SK-N-SH (cell line): ENCODE measurements around the gene SSTR5. TPM values are rescaled to one million over a fixed set of nuclear protein-coding genes. Genes with fewer than 3 reads are reported as not detected.

ENCODE experiments used
- CTCF ChIA-PET: fragments of 300-600, 350-600 bp; formaldehyde crosslinking; extraction: SDS; loops from one replicate; lab custom pipeline; 2021; lab: Yijun Ruan, JAX
- POLR2A ChIA-PET: fragments of 350-600 bp; sonication (Branson Sonifier 250); formaldehyde crosslinking; extraction: SDS; loops from one replicate; lab custom pipeline; 2020; ENCODE audit warnings: antibody characterized with exemption, inconsistent platforms; lab: Yijun Ruan, JAX
- DNase-seq: peaks from one replicate; pipeline ENCODE4 v3.0.0; 2012
- H2AFZ ChIP-seq: fragments of 200-600 bp; sonication (generic); 2 replicates; pipeline ENCODE4 v1.8.1; 2016; ENCODE audit warnings: antibody characterized with exemption, mild to moderate bottlenecking, low read depth
- H3F3A ChIP-seq: fragments of 200-600 bp; sonication (generic); replicated peaks from 2 replicates; pipeline ENCODE3; 2016; ENCODE audit warnings: antibody characterized with exemption, mild to moderate bottlenecking; ENCODE audit not compliant: insufficient read depth
- H3K27ac ChIP-seq, 2 experiments: fragments of 200-500 bp in 1 of 2; fragments of 200-600 bp in 1 of 2; sonication (Bioruptor generic) in 1 of 2; sonication (generic), shearing (Covaris generic) in 1 of 2; 2 replicates each; pipeline versions ENCODE4 v1.5.1 to v1.6.1; 2014 to 2016; ENCODE audit warnings: low read depth in 2 of 2, inconsistent platforms in 1 of 2, low read length in 1 of 2, mild to moderate bottlenecking in 1 of 2, mixed read lengths in 1 of 2
- H3K27me3 ChIP-seq: fragments of 200-600 bp; sonication (generic), shearing (Covaris generic); 2 replicates; pipeline ENCODE4 v1.6.1; 2016; ENCODE audit warnings: mixed run types; ENCODE audit not compliant: insufficient read depth
- H3K36me3 ChIP-seq, 2 experiments: fragments of 200-500 bp in 1 of 2; fragments of 200-600 bp in 1 of 2; sonication (Bioruptor generic) in 1 of 2; sonication (generic) in 1 of 2; replicated peaks in 1 of 2; 2 replicates each; pipeline versions ENCODE3 to v1.5.1; 2014 to 2016; ENCODE audit warnings: low read length in 1 of 2, mild to moderate bottlenecking in 1 of 2; ENCODE audit not compliant: insufficient read depth in 2 of 2, control insufficient read depth in 1 of 2
- H3K4me1 ChIP-seq, 2 experiments: fragments of 200-500 bp in 1 of 2; fragments of 200-600 bp in 1 of 2; sonication (Bioruptor generic) in 1 of 2; sonication (generic), shearing (Covaris generic) in 1 of 2; 2 replicates each; pipeline versions ENCODE4 v1.5.1 to v1.6.1; 2014 to 2016; ENCODE audit warnings: low read depth in 1 of 2, low read length in 1 of 2, mixed run types in 1 of 2; ENCODE audit not compliant: insufficient read depth in 2 of 2, control insufficient read depth in 1 of 2
- H3K4me2 ChIP-seq: fragments of 200-600 bp; sonication (generic), shearing (Covaris generic); 2 replicates; pipeline ENCODE4 v1.6.1; 2017; ENCODE audit warnings: mixed run types
- H3K4me3 ChIP-seq, 2 experiments: fragments of 200-500 bp in 1 of 2; fragments of 200-600 bp in 1 of 2; sonication (Bioruptor generic) in 1 of 2; sonication (generic), shearing (Covaris generic) in 1 of 2; 2 replicates each; pipeline versions ENCODE4 v1.5.1 to v1.8.1; 2014 to 2016; ENCODE audit warnings: low read depth in 2 of 2, inconsistent platforms in 1 of 2, low read length in 1 of 2, mild to moderate bottlenecking in 1 of 2, mixed read lengths in 1 of 2, moderate library complexity in 1 of 2
- H3K79me2 ChIP-seq: fragments of 200-600 bp; sonication (generic); 2 replicates; pipeline ENCODE4 v1.8.1; 2017; ENCODE audit warnings: mild to moderate bottlenecking; ENCODE audit not compliant: insufficient read depth
- H3K9ac ChIP-seq: fragments of 200-600 bp; sonication (generic); 2 replicates; pipeline ENCODE4 v1.6.1; 2017; ENCODE audit warnings: mixed run types
- H3K9me2 ChIP-seq: fragments of 200-600 bp; sonication (generic); 2 replicates; pipeline ENCODE4 v1.6.1; 2017; ENCODE audit warnings: mixed run types
- H3K9me3 ChIP-seq: fragments of 200-600 bp; sonication (generic); 2 replicates; pipeline ENCODE4 v1.6.1; 2017; ENCODE audit warnings: mixed run types, mild to moderate bottlenecking, moderate library complexity
- H4K20me1 ChIP-seq: fragments of 200-600 bp; sonication (generic); 2 replicates; pipeline ENCODE4 v1.6.1; 2017; ENCODE audit warnings: mild to moderate bottlenecking, mixed run types; ENCODE audit not compliant: insufficient read depth
- EZH2phosphoT487 ChIP-seq: fragments of 200-600 bp; sonication (generic); IDR thresholded peaks from 2 replicates; pipeline ENCODE4 v1.6.1; 2017; ENCODE audit warnings: low read depth, mixed run types, mild to moderate bottlenecking, antibody characterized with exemption, moderate library complexity, borderline replicate concordance
- FOSL2 ChIP-seq: IDR thresholded peaks from 2 replicates; pipeline ENCODE4 v1.4.0; 2012; ENCODE audit warnings: low read depth, mild to moderate bottlenecking, moderate library complexity, borderline replicate concordance
- JUND ChIP-seq: IDR thresholded peaks from 2 replicates; pipeline ENCODE4 v1.4.0; 2012
- MXI1 ChIP-seq: IDR thresholded peaks from 2 replicates; pipeline ENCODE4 v1.6.1; 2012; ENCODE audit warnings: mild to moderate bottlenecking, low read depth, low read length, improper control_type of control experiment
- NFIC ChIP-seq: IDR thresholded peaks from 2 replicates; pipeline ENCODE4 v1.4.0; 2012; ENCODE audit warnings: borderline replicate concordance
- NRF1 ChIP-seq: IDR thresholded peaks from 2 replicates; pipeline ENCODE4 v1.6.1; 2012; ENCODE audit warnings: low read depth, mild to moderate bottlenecking, low read length
- PBX3 ChIP-seq: IDR thresholded peaks from 2 replicates; pipeline ENCODE4; 2012
- POLR2AphosphoS5 ChIP-seq: IDR thresholded peaks from 2 replicates; pipeline ENCODE4 v1.6.1; 2012; ENCODE audit warnings: low read depth, low read length
- RCOR1 ChIP-seq: fragments of 150-350 bp; IDR thresholded peaks from 2 replicates; pipeline ENCODE4 v1.6.1; 2017; ENCODE audit warnings: antibody characterized with exemption, low read length
- RFX5 ChIP-seq: IDR thresholded peaks from 2 replicates; pipeline ENCODE4 v1.6.1; 2012; ENCODE audit warnings: mild to moderate bottlenecking, improper control_type of control experiment, low read length
- RXRA ChIP-seq: IDR thresholded peaks from 2 replicates; pipeline ENCODE4 v1.4.0; 2012; ENCODE audit warnings: low read depth, mild to moderate bottlenecking, borderline replicate concordance
- TAF1 ChIP-seq: IDR thresholded peaks from 2 replicates; pipeline ENCODE4 v1.6.1; 2012; ENCODE audit warnings: low read depth, mild to moderate bottlenecking, low read length, moderate library complexity, borderline replicate concordance
- TEAD4 ChIP-seq: IDR thresholded peaks from 2 replicates; pipeline ENCODE4 v1.4.0; 2012; ENCODE audit warnings: mild to moderate bottlenecking, borderline replicate concordance; ENCODE audit not compliant: insufficient read depth
- USF1 ChIP-seq: IDR thresholded peaks from 2 replicates; pipeline ENCODE4 v1.4.0; 2012; ENCODE audit warnings: low read depth, borderline replicate concordance
- YY1 ChIP-seq: IDR thresholded peaks from 2 replicates; pipeline ENCODE4 v1.4.0; 2012; ENCODE audit warnings: low read depth, mild to moderate bottlenecking
- WGBS: methylation state at CpG from one replicate; pipeline ENCODE4 v1.1.6; 2017; ENCODE audit warnings: low lambda C conversion rate; 5-methylcytosine and 5-hydroxymethylcytosine counted together
- polyA plus RNA-seq, 3 experiments: library from polyadenylated mRNA; depleted of rRNA; stranded (reverse); fragments of >200 nt; gene quantifications; 2 replicates each; pipeline ENCODE4 v1.2.3, GENCODE V29; 2012
- TF ChIP-seq, protein P1 (sequence below): fragments of 150-350 bp; IDR thresholded peaks from 2 replicates; pipeline ENCODE4 v1.6.1; 2017; ENCODE audit warnings: antibody characterized with exemption, low read length, low read depth, borderline replicate concordance
- TF ChIP-seq, protein P2 (sequence below): fragments of 150-350 bp; IDR thresholded peaks from 2 replicates; pipeline ENCODE4 v1.6.1; 2016; ENCODE audit warnings: mild to moderate bottlenecking, low read depth, low read length
- TF ChIP-seq, protein P3 (sequence below): IDR thresholded peaks from 2 replicates; pipeline ENCODE4 v1.6.1; 2012; ENCODE audit warnings: mild to moderate bottlenecking, low read depth, low read length, moderate library complexity

Gene SSTR5
- polyA plus RNA-seq, 1 of the 3 experiments (the other 2 are of a cell fraction), result not detected

GRCh38 chr16:1058216-1058615 lies 14.3 kb upstream of the SSTR5 start (continued):
- TF ChIP-seq NFIC (no peak), JUND (no peak), YY1 (no peak), TAF1 (no peak)
- TF ChIP-seq, protein P1, sequence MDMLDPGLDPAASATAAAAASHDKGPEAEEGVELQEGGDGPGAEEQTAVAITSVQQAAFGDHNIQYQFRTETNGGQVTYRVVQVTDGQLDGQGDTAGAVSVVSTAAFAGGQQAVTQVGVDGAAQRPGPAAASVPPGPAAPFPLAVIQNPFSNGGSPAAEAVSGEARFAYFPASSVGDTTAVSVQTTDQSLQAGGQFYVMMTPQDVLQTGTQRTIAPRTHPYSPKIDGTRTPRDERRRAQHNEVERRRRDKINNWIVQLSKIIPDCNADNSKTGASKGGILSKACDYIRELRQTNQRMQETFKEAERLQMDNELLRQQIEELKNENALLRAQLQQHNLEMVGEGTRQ, result no peak
- TF ChIP-seq, all 33 proteins: peak for 0

- Histone ChIP-seq H3K4me2 (no peak overlapping the region), H3K27ac (no peak overlapping the region), H3K36me3 (no peaks in the 10 kb centered on the region), H3K4me1 (no peaks in the 10 kb centered on the region; a peak in 1 of 4 replicates), H3K9me3 (no peaks in the 10 kb centered on the region), H3K9ac (no peak overlapping the region), H3F3A (no peaks in the 10 kb centered on the region), H2AFZ (no peak overlapping the region), H3K4me3 (no peak overlapping the region), H3K27me3 (peaks cover 47% of the 10 kb centered on the region), H3K9me2 (no peaks in the 10 kb centered on the region), H4K20me1 (no peaks in the 10 kb centered on the region), H3K79me2 (no peaks in the 10 kb centered on the region)
- DNase-seq, result no peak
- TF ChIP-seq FOSL2 (no peak), USF1 (no peak), MXI1 (no peak), RCOR1 (no peak), EZH2phosphoT487 (no peak), NRF1 (no peak), YY1 (no peak), TAF1 (no peak), PBX3 (no peak), TEAD4 (no peak), RFX5 (no peak), RXRA (no peak), POLR2AphosphoS5 (no peak), NFIC (no peak)
- TF ChIP-seq, protein P1, result no peak
- TF ChIP-seq, protein P2, sequence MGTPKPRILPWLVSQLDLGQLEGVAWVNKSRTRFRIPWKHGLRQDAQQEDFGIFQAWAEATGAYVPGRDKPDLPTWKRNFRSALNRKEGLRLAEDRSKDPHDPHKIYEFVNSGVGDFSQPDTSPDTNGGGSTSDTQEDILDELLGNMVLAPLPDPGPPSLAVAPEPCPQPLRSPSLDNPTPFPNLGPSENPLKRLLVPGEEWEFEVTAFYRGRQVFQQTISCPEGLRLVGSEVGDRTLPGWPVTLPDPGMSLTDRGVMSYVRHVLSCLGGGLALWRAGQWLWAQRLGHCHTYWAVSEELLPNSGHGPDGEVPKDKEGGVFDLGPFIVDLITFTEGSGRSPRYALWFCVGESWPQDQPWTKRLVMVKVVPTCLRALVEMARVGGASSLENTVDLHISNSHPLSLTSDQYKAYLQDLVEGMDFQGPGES, result no peak
- TF ChIP-seq, protein P3, sequence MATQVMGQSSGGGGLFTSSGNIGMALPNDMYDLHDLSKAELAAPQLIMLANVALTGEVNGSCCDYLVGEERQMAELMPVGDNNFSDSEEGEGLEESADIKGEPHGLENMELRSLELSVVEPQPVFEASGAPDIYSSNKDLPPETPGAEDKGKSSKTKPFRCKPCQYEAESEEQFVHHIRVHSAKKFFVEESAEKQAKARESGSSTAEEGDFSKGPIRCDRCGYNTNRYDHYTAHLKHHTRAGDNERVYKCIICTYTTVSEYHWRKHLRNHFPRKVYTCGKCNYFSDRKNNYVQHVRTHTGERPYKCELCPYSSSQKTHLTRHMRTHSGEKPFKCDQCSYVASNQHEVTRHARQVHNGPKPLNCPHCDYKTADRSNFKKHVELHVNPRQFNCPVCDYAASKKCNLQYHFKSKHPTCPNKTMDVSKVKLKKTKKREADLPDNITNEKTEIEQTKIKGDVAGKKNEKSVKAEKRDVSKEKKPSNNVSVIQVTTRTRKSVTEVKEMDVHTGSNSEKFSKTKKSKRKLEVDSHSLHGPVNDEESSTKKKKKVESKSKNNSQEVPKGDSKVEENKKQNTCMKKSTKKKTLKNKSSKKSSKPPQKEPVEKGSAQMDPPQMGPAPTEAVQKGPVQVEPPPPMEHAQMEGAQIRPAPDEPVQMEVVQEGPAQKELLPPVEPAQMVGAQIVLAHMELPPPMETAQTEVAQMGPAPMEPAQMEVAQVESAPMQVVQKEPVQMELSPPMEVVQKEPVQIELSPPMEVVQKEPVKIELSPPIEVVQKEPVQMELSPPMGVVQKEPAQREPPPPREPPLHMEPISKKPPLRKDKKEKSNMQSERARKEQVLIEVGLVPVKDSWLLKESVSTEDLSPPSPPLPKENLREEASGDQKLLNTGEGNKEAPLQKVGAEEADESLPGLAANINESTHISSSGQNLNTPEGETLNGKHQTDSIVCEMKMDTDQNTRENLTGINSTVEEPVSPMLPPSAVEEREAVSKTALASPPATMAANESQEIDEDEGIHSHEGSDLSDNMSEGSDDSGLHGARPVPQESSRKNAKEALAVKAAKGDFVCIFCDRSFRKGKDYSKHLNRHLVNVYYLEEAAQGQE, result no peak
- ChIA-PET CTCF (interaction anchor here (1.3 to 5.5 kb wide), 3 partner anchors 11 to 274 kb away, joined by 3 to 76 read pairs (median 38); no protein-coding TSS in a partner anchor), POLR2A (no interaction called here)
- WGBS, result 38% methylated on average over 3 of the region's 3 CpGs
These were observed 13.2 kb upstream of the SSTR5 start for GRCh38 chr16:1059310-1059709.
